Measurements from ENCODE around the gene KRCC1.

DNA sequence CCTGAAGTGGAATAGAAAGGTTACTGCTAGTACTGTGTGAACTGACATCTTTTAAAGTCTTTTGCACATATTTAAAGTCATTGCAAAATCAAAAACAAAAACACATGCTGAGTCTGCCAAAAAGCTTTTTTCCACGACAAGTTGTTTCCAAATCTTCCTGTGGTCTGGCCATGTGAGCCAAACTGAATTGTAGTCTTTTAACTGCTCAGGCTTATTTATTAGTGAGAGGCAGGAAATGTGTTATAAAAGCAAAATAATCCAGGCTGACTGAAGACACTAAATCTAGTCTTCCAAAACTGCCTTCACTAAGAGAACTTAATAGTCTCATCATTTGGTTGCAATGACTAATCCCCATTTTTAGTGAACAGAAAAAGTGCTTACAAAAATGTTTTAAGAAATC is 2.3 kb downstream of the KRCC1 start:
- peak in 1 of 2 donors; percentile 78 for TF ChIP-seq EP300 (IDR thresholded peaks at IDR 0.05)
- TF ChIP-seq, protein P1, sequence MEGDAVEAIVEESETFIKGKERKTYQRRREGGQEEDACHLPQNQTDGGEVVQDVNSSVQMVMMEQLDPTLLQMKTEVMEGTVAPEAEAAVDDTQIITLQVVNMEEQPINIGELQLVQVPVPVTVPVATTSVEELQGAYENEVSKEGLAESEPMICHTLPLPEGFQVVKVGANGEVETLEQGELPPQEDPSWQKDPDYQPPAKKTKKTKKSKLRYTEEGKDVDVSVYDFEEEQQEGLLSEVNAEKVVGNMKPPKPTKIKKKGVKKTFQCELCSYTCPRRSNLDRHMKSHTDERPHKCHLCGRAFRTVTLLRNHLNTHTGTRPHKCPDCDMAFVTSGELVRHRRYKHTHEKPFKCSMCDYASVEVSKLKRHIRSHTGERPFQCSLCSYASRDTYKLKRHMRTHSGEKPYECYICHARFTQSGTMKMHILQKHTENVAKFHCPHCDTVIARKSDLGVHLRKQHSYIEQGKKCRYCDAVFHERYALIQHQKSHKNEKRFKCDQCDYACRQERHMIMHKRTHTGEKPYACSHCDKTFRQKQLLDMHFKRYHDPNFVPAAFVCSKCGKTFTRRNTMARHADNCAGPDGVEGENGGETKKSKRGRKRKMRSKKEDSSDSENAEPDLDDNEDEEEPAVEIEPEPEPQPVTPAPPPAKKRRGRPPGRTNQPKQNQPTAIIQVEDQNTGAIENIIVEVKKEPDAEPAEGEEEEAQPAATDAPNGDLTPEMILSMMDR (IDR thresholded peaks at IDR 0.05) = no peak
- no peak for TF ChIP-seq POLR2A (IDR thresholded peaks at IDR 0.05)

Measured in tibial nerve (tissue), 4 donors.